OCI-LY3 (cell line): Measurements from ENCODE around the gene TMEFF1.

ENCODE experiments used
- H2AFZ ChIP-seq: fragments of 200-600, 300-600 bp; shearing (Covaris generic); 2 replicates; pipeline ENCODE4 v1.6.0; 2014; ENCODE audit warnings: antibody characterized with exemption, low read depth, low read length
- H3K27ac ChIP-seq: fragments of 200-600, 300-600 bp; sonication (generic); 2 replicates; pipeline ENCODE4 v1.5.1; 2014; ENCODE audit warnings: mild to moderate bottlenecking, low read length, moderate library complexity, mixed read lengths
- H3K27me3 ChIP-seq: fragments of 200-600, 300-600 bp; sonication (generic); 2 replicates; pipeline ENCODE4 v1.6.1; 2014; ENCODE audit warnings: low read depth, low read length, mixed read lengths
- H3K36me3 ChIP-seq: fragments of 200-600, 300-600 bp; sonication (generic); replicated peaks from 2 replicates; pipeline ENCODE3; 2014; ENCODE audit warnings: low read depth, low read length, mixed read lengths
- H3K4me1 ChIP-seq: fragments of 300-600, 200-600 bp; sonication (generic); 2 replicates; pipeline ENCODE4 v1.6.1; 2014; ENCODE audit warnings: low read length, mixed read lengths
- H3K4me2 ChIP-seq: fragments of 200-600, 300-600 bp; sonication (generic); 2 replicates; pipeline ENCODE4 v1.6.1; 2014; ENCODE audit warnings: low read length, mixed read lengths
- H3K4me3 ChIP-seq: fragments of 300-600, 200-600 bp; sonication (generic); 2 replicates; pipeline ENCODE4 v1.5.1; 2014; ENCODE audit warnings: antibody characterized with exemption, mild to moderate bottlenecking, low read length, moderate library complexity
- H3K79me2 ChIP-seq: fragments of 300-600, 200-600 bp; shearing (Covaris generic); 2 replicates; pipeline ENCODE4 v1.6.1; 2014; ENCODE audit warnings: mild to moderate bottlenecking, low read length, mixed read lengths
- H3K9ac ChIP-seq: fragments of 300-600, 200-600 bp; shearing (Covaris generic); 2 replicates; pipeline ENCODE4 v1.6.0; 2014; ENCODE audit warnings: mild to moderate bottlenecking, low read length, moderate library complexity
- H3K9me3 ChIP-seq: fragments of 200-600, 300-600 bp; shearing (Covaris generic); 2 replicates; pipeline ENCODE4 v1.6.1; 2014; ENCODE audit warnings: low read length, mixed read lengths; ENCODE audit not compliant: insufficient read depth
- H4K20me1 ChIP-seq: fragments of 200-600, 300-600 bp; sonication (generic); 2 replicates; pipeline ENCODE4 v1.6.1; 2016; ENCODE audit warnings: low read length, mixed read lengths; ENCODE audit not compliant: insufficient read depth
- EZH2phosphoT487 ChIP-seq: fragments of 200-600 bp; shearing (Covaris generic); IDR thresholded peaks from 2 replicates; pipeline ENCODE4 v1.6.1; 2018; ENCODE audit warnings: antibody characterized with exemption, mixed run types, low read depth
- TF ChIP-seq, protein P1 (sequence below): fragments of 200-600, 300-600 bp; sonication (generic); IDR thresholded peaks from 2 replicates; pipeline ENCODE4 v1.5.1; 2014; ENCODE audit warnings: antibody characterized with exemption, low read length, low read depth

The TMEFF1 gene

DNA sequence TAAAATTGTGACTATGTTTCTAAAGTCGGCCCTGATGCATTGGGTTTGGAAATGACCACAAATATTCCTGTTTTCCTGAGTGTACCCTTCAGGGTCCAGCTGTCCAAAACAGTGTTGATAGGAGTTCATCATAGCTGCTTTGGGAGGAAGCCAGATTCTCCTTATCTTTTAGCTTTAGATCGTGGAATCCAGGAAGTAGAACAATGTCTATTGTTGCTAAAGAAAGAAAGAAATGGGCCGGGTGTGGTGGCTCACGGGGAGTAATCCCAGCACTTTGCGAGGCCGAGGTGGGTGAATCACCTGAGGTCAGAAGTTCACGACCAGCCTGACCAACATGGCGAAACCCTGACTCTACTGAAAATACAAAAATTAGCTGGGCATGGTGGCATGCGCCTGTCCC, 114.4 kb downstream of the TMEFF1 start:
- no peaks in the 10 kb centered on the region for H4K20me1 ChIP-seq
- H3K4me1 ChIP-seq, result no peaks in the 10 kb centered on the region; the same call in 1 of the 2 replicates
- H3K4me3 ChIP-seq, result no peak overlapping the region
- no peaks in the 10 kb centered on the region for H3K27me3 ChIP-seq
- no peak overlapping the region for H2AFZ ChIP-seq
- no peaks in the 10 kb centered on the region for H3K9me3 ChIP-seq
- no peaks in the 10 kb centered on the region for H3K36me3 ChIP-seq
- H3K79me2 ChIP-seq, result no peaks in the 10 kb centered on the region
- H3K9ac ChIP-seq, result no peak overlapping the region
- no peak overlapping the region for H3K27ac ChIP-seq
- H3K4me2 ChIP-seq, result no peak overlapping the region
- no peak for TF ChIP-seq EZH2phosphoT487
- TF ChIP-seq, protein P1, sequence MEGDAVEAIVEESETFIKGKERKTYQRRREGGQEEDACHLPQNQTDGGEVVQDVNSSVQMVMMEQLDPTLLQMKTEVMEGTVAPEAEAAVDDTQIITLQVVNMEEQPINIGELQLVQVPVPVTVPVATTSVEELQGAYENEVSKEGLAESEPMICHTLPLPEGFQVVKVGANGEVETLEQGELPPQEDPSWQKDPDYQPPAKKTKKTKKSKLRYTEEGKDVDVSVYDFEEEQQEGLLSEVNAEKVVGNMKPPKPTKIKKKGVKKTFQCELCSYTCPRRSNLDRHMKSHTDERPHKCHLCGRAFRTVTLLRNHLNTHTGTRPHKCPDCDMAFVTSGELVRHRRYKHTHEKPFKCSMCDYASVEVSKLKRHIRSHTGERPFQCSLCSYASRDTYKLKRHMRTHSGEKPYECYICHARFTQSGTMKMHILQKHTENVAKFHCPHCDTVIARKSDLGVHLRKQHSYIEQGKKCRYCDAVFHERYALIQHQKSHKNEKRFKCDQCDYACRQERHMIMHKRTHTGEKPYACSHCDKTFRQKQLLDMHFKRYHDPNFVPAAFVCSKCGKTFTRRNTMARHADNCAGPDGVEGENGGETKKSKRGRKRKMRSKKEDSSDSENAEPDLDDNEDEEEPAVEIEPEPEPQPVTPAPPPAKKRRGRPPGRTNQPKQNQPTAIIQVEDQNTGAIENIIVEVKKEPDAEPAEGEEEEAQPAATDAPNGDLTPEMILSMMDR, result no peak

DNA sequence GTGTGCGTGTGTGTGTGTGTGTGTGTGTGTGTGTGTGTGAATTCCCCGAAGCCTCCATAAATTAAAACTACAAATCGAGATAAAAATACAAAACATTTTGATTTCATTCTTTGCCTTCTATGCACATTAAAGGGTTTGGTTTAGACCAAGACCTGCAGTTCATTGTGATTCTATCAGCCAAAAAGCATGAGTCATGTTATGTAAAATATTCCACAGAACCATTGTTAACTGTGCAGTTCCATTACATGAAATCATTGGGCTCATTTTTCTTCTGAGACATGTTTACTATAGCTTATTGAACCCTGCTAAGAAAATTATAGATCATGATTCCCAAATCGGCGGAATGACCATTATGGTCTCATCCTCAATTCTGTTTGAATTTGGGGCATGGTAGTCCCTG, 116.6 kb downstream of the TMEFF1 start:
- no peak for TF ChIP-seq EZH2phosphoT487
- TF ChIP-seq, protein P1, result no peak

DNA sequence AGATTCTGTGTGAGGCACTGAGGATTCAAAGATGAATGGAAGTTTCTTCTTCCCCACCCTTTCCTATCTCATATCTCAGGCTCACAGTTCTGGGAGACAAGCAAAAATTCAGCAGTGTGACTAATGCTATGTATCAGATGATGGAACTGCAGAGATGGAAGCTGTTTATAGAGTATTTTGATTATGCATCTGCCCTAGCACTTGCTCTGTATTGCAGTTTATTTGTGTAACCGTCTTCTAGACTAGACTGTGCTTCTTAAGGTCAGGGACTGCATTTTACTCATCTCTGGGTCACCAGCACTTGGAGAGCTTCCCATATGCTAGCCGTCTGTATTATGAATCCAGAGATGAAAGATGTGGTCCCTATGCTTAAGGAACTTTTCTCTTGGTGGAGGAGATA, 117.5 kb downstream of the TMEFF1 start:
- H3K4me2 ChIP-seq, result no peak overlapping the region
- no peak overlapping the region for H3K27ac ChIP-seq
- no peaks in the 10 kb centered on the region for H3K9me3 ChIP-seq
- H3K4me1 ChIP-seq, result no peaks in the 10 kb centered on the region; the same call in 1 of the 2 replicates
- no peaks in the 10 kb centered on the region for H3K36me3 ChIP-seq
- no peaks in the 10 kb centered on the region for H4K20me1 ChIP-seq
- no peaks in the 10 kb centered on the region for H3K27me3 ChIP-seq
- H2AFZ ChIP-seq, result no peak overlapping the region
- H3K79me2 ChIP-seq, result no peaks in the 10 kb centered on the region
- H3K4me3 ChIP-seq, result no peak overlapping the region
- no peak for TF ChIP-seq EZH2phosphoT487
- TF ChIP-seq, protein P1, result no peak
- H3K9ac ChIP-seq, result no peak overlapping the region

More for the DNA sequence above, 116.6 kb downstream of the TMEFF1 start:
- H3K27me3 ChIP-seq, result no peaks in the 10 kb centered on the region
- no peak overlapping the region for H3K4me3 ChIP-seq
- H3K36me3 ChIP-seq, result no peaks in the 10 kb centered on the region
- no peak overlapping the region for H2AFZ ChIP-seq
- no peaks in the 10 kb centered on the region; the same call in 1 of the 2 replicates for H3K4me1 ChIP-seq
- H3K27ac ChIP-seq, result no peak overlapping the region
- H3K79me2 ChIP-seq, result no peaks in the 10 kb centered on the region
- H3K9ac ChIP-seq, result no peak overlapping the region
- H3K9me3 ChIP-seq, result no peaks in the 10 kb centered on the region
- H4K20me1 ChIP-seq, result no peaks in the 10 kb centered on the region
- no peak overlapping the region for H3K4me2 ChIP-seq

DNA sequence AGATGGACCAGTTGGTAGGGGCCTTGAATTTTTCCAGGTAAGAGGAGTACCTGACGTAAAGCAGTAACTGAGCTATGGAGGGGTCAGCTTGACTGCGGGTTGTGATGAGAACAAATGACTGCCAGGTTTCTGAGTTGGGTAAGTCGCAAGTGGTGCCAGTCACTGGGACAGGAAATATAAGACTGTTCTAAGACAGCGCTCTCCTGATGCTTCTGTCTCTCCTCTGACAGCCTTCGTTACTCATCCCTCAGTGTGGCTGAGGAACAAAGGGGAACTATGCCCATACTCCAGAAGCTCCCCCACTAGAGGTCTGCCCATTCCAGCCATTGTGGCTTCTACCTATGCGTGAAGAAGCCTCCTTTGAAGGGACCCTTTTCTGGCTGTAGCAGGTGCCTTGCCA, 118.2 kb downstream of the TMEFF1 start:
- H4K20me1 ChIP-seq, result no peaks in the 10 kb centered on the region
- no peaks in the 10 kb centered on the region for H3K27me3 ChIP-seq
- no peak for TF ChIP-seq EZH2phosphoT487
- TF ChIP-seq, protein P1, result no peak

More for the DNA sequence above, 118.2 kb downstream of the TMEFF1 start:
- Histone ChIP-seq H3K9ac (no peak overlapping the region), H3K27ac (no peak overlapping the region), H3K9me3 (no peaks in the 10 kb centered on the region), H3K4me2 (no peak overlapping the region), H3K36me3 (no peaks in the 10 kb centered on the region), H2AFZ (no peak overlapping the region), H3K79me2 (no peaks in the 10 kb centered on the region), H3K4me1 (no peaks in the 10 kb centered on the region; the same call in 1 of the 2 replicates), H3K4me3 (no peak overlapping the region)
